NCI-H524 (cell line): ENCODE measurements around the gene TET2.
A peak's percentile ranks its signal among the peaks of the same experiment; 100 is the strongest.

Source experiments
- DNase-seq, 2 experiments: peaks; one replicate each; lab custom pipeline; 2025; lab: John Stamatoyannopoulos, UW

The TET2 gene

GRCh38 chr4:105140684-105141490, 5.8 kb upstream of the TET2 start:
- peak; percentile 23 to 43 for DNase-seq

GRCh38 chr4:105145156-105145902, 1.3 kb upstream of the TET2 start:
- DNase-seq = no peak

- DNase-seq = peak in 1 of 2 experiments; percentile 13
These were observed 787 bp upstream of the TET2 start for GRCh38 chr4:105145903-105146275.

GRCh38 chr4:105147016-105147552, 408 bp downstream of the TET2 start:
- DNase-seq = peak in 1 of 2 experiments; percentile 34

- peak; percentile 50 to 54 for DNase-seq
These were observed 981 bp downstream of the TET2 start for GRCh38 chr4:105147553-105148161.

GRCh38 chr4:105148356-105148755, 1.7 kb downstream of the TET2 start:
- DNase-seq = no peak

GRCh38 chr4:105148776-105149175, 2.1 kb downstream of the TET2 start:
- DNase-seq = no peak

GRCh38 chr4:105149771-105150170, 3.1 kb downstream of the TET2 start:
- DNase-seq = no peak

GRCh38 chr4:105150503-105150902, 3.8 kb downstream of the TET2 start:
- no peak for DNase-seq

GRCh38 chr4:105153749-105154148, 7.1 kb downstream of the TET2 start:
- no peak for DNase-seq

GRCh38 chr4:105154576-105154975, 7.9 kb downstream of the TET2 start:
- no peak for DNase-seq

- no peak for DNase-seq
These were observed 8.8 kb downstream of the TET2 start for GRCh38 chr4:105155426-105155825.

GRCh38 chr4:105158837-105159236, 12.2 kb downstream of the TET2 start:
- no peak for DNase-seq

- no peak for DNase-seq
These were observed 15.6 kb downstream of the TET2 start for GRCh38 chr4:105162123-105162796.

- no peak for DNase-seq
These were observed 17.9 kb downstream of the TET2 start for GRCh38 chr4:105164548-105164947.

- DNase-seq = no peak
These were observed 19.4 kb downstream of the TET2 start for GRCh38 chr4:105166066-105166465.

GRCh38 chr4:105170711-105171110, 24.0 kb downstream of the TET2 start:
- no peak for DNase-seq

- no peak for DNase-seq
These were observed 25.2 kb downstream of the TET2 start for GRCh38 chr4:105171912-105172311.

GRCh38 chr4:105174098-105174497, 27.4 kb downstream of the TET2 start:
- no peak for DNase-seq

GRCh38 chr4:105179539-105180401, 33.1 kb downstream of the TET2 start:
- no peak for DNase-seq

- no peak for DNase-seq
These were observed 34.6 kb downstream of the TET2 start for GRCh38 chr4:105181259-105181658.
